HG02763 (cell line): Measurements from ENCODE around the gene TTC28.

Source experiments
- ATAC-seq: cut with Tn5 transposase; IDR thresholded peaks from one replicate; pipeline ENCODE4 v1.9.1; 2021; ENCODE audit warnings: mild to moderate bottlenecking, moderate library complexity; ENCODE audit not compliant: unreplicated experiment

Gene TTC28

GRCh38 chr22:27949421-27949820, 730.2 kb downstream of the TTC28 start:
- no peak for ATAC-seq

GRCh38 chr22:27948569-27948968, 731.1 kb downstream of the TTC28 start:
- ATAC-seq, result no peak

GRCh38 chr22:27947448-27947847, 732.2 kb downstream of the TTC28 start:
- no peak for ATAC-seq

- ATAC-seq, result no peak
Observed at GRCh38 chr22:27941143-27941542, 738.5 kb downstream of the TTC28 start.

- ATAC-seq, result no peak
Observed at GRCh38 chr22:27937453-27937852, 742.2 kb downstream of the TTC28 start.

GRCh38 chr22:27935897-27936296, 743.7 kb downstream of the TTC28 start:
- no peak for ATAC-seq

GRCh38 chr22:27934069-27934468, 745.6 kb downstream of the TTC28 start:
- ATAC-seq, result no peak

- no peak for ATAC-seq
Observed at GRCh38 chr22:27933186-27933983, 746.3 kb downstream of the TTC28 start.

GRCh38 chr22:27930331-27931060, 749.1 kb downstream of the TTC28 start:
- ATAC-seq, result no peak
